Brain pericyte (primary cell): ENCODE measurements around the gene C16orf86.
"Not testable (repeated sequence)": the region's sequence is repeated elsewhere in the genome, so short reads cannot be mapped to it uniquely, and the experiment has no call there.

Experiments used
- DNase-seq: peaks from one replicate; pipeline ENCODE4 v3.0.0-alpha.2; 2012; ENCODE audit warnings: low read depth, low spot score

Gene C16orf86

GRCh38 chr16:67693517-67694285, 27.1 kb downstream of the C16orf86 start:
- not testable (repeated sequence) for DNase-seq

- no peak for DNase-seq
Observed at GRCh38 chr16:67694611-67695010, 28.0 kb downstream of the C16orf86 start.

GRCh38 chr16:67697422-67698185, 31.0 kb downstream of the C16orf86 start:
- DNase-seq, result no peak

- no peak for DNase-seq
Observed at GRCh38 chr16:67699265-67699664, 32.7 kb downstream of the C16orf86 start.

GRCh38 chr16:67701420-67701819, 34.8 kb downstream of the C16orf86 start:
- no peak for DNase-seq

- DNase-seq, result no peak
Observed at GRCh38 chr16:67702130-67702529, 35.5 kb downstream of the C16orf86 start.

- DNase-seq, result no peak
Observed at GRCh38 chr16:67703626-67704025, 37.0 kb downstream of the C16orf86 start.

- no peak for DNase-seq
Observed at GRCh38 chr16:67704110-67704509, 37.5 kb downstream of the C16orf86 start.

- DNase-seq, result no peak
Observed at GRCh38 chr16:67707210-67707609, 40.6 kb downstream of the C16orf86 start.

- no peak for DNase-seq
Observed at GRCh38 chr16:67707790-67708189, 41.2 kb downstream of the C16orf86 start.

GRCh38 chr16:67708368-67708771, 41.8 kb downstream of the C16orf86 start:
- DNase-seq, result no peak

- no peak for DNase-seq
Observed at GRCh38 chr16:67709050-67709449, 42.4 kb downstream of the C16orf86 start.

- no peak for DNase-seq
Observed at GRCh38 chr16:67710607-67711006, 44.0 kb downstream of the C16orf86 start.

GRCh38 chr16:67713647-67714273, 47.1 kb downstream of the C16orf86 start:
- no peak for DNase-seq

- DNase-seq, result no peak
Observed at GRCh38 chr16:67714522-67714921, 47.9 kb downstream of the C16orf86 start.

GRCh38 chr16:67716097-67716496, 49.5 kb downstream of the C16orf86 start:
- DNase-seq, result no peak
